A673 (cell line): Measurements from ENCODE around the gene RHEX.

ENCODE experiments used
- EZH2 ChIP-seq: fragments of 200-600 bp; sonication (generic); IDR thresholded peaks from 2 replicates; pipeline ENCODE4 v1.6.1; 2017; ENCODE audit warnings: borderline replicate concordance, low read depth, mild to moderate bottlenecking, mixed read lengths, antibody characterized with exemption, low read length; ENCODE audit not compliant: poor library complexity, severe bottlenecking
- TF ChIP-seq, protein P1 (sequence below): fragments of 300-800, 200-600 bp; sonication (generic); conservative IDR thresholded peaks from 2 replicates; pipeline ENCODE4 v1.5.1; 2017; ENCODE audit warnings: low read depth, mild to moderate bottlenecking, antibody characterized with exemption, low read length, moderate library complexity, mixed read lengths

DNA sequence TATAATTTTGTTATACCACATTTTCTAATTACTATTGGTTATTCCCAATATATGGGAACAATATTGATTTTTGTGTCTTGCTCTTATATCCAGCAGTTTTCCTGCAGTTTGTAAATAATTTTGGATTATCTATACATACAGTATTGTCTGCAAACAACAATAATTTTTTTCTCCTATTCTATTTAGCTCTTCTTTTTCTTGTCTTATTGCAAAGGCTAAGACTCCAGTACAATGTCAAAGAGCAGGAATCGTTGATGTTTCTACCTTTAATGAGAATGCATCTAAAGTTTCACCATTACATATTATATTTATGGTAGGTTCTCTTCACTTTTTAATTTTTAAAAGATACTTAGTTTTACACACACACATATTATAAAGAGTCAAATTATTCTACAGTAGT is 68.3 kb downstream of the RHEX start:
- TF ChIP-seq, protein P1, sequence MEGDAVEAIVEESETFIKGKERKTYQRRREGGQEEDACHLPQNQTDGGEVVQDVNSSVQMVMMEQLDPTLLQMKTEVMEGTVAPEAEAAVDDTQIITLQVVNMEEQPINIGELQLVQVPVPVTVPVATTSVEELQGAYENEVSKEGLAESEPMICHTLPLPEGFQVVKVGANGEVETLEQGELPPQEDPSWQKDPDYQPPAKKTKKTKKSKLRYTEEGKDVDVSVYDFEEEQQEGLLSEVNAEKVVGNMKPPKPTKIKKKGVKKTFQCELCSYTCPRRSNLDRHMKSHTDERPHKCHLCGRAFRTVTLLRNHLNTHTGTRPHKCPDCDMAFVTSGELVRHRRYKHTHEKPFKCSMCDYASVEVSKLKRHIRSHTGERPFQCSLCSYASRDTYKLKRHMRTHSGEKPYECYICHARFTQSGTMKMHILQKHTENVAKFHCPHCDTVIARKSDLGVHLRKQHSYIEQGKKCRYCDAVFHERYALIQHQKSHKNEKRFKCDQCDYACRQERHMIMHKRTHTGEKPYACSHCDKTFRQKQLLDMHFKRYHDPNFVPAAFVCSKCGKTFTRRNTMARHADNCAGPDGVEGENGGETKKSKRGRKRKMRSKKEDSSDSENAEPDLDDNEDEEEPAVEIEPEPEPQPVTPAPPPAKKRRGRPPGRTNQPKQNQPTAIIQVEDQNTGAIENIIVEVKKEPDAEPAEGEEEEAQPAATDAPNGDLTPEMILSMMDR = no peak
- TF ChIP-seq EZH2 = no peak
